HL-60 (cell line): Measurements from ENCODE around the gene SLC39A9.

Experiments used
- DNase-seq, 2 experiments: peaks; one replicate each; pipeline ENCODE4 v3.0.0-alpha.2; 2010 to 2020; ENCODE audit warnings: low read depth in 1 of 2, low spot score in 1 of 2
- H3K27ac ChIP-seq: fragments of 250-450 bp; sonication (Bioruptor Pico); replicated peaks from 2 replicates; pipeline ENCODE4 v1.5.1; 2020; ENCODE audit warnings: mild to moderate bottlenecking, moderate library complexity
- H3K27me3 ChIP-seq: fragments of 250-450 bp; sonication (Bioruptor Pico); 2 replicates; pipeline ENCODE4 v1.5.1; 2021; ENCODE audit warnings: mild to moderate bottlenecking, moderate library complexity; ENCODE audit not compliant: insufficient read depth, poor library complexity, severe bottlenecking
- H3K4me3 ChIP-seq: replicated peaks from 2 replicates; pipeline ENCODE4 v1.5.1; 2011; ENCODE audit warnings: mild to moderate bottlenecking, control low read depth, low read length; ENCODE audit not compliant: insufficient read depth
- GABPA ChIP-seq: IDR thresholded peaks from 2 replicates; pipeline ENCODE4 v1.6.1; 2012; ENCODE audit warnings: low read depth
- POLR2AphosphoS5 ChIP-seq: IDR thresholded peaks from 2 replicates; pipeline ENCODE4 v1.6.1; 2012; ENCODE audit warnings: low read depth
- SPI1 ChIP-seq: IDR thresholded peaks from 2 replicates; pipeline ENCODE4 v1.6.1; 2012; ENCODE audit warnings: low read depth, mild to moderate bottlenecking, borderline replicate concordance
- TF ChIP-seq, protein P1 (sequence below): IDR thresholded peaks from 2 replicates; pipeline ENCODE4 v1.6.1; 2012; ENCODE audit warnings: low read depth; ENCODE audit not compliant: insufficient replicate concordance
- TF ChIP-seq, protein P2 (sequence below): IDR thresholded peaks from one replicate; pipeline ENCODE4 v1.5.1; 2011; ENCODE audit warnings: low read length, control low read depth, inconsistent platforms; ENCODE audit not compliant: insufficient read depth

Gene SLC39A9

DNA sequence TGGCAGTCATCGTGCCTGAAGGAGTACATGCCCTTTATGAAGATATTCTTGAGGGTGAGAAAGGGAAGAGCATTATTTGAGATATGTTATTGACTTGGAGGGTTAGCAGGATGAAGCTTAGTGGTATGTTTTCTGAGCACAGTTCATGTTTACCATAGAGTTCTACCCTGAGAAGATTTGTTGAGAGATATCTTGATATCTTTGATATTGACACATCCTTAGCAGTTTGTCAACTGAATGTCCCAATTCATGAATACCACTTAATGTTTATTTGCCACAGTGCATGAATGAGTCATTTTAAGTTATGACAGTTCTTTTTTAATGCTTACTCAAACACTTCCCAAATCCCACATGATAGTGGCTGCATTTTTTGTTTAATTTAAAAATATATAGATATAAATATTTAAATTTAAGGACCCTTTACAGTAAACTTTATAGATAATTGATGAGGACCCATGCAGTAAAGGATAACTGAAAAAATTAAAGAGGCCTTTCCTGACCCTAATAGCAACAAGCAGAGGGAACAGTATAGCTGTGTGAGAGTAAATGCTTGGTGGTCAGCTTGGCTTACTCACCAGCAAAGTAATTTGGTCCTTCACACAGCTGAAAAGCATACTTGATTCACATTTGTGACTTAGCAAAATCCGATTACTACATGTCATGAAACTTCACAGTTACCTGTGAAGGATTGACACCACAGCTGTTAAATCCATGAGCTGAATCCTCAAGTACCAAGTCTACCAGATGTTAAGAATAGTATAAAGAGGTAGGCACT is 25.8 kb downstream of the SLC39A9 start:
- no peak for TF ChIP-seq GABPA
- TF ChIP-seq, protein P1, sequence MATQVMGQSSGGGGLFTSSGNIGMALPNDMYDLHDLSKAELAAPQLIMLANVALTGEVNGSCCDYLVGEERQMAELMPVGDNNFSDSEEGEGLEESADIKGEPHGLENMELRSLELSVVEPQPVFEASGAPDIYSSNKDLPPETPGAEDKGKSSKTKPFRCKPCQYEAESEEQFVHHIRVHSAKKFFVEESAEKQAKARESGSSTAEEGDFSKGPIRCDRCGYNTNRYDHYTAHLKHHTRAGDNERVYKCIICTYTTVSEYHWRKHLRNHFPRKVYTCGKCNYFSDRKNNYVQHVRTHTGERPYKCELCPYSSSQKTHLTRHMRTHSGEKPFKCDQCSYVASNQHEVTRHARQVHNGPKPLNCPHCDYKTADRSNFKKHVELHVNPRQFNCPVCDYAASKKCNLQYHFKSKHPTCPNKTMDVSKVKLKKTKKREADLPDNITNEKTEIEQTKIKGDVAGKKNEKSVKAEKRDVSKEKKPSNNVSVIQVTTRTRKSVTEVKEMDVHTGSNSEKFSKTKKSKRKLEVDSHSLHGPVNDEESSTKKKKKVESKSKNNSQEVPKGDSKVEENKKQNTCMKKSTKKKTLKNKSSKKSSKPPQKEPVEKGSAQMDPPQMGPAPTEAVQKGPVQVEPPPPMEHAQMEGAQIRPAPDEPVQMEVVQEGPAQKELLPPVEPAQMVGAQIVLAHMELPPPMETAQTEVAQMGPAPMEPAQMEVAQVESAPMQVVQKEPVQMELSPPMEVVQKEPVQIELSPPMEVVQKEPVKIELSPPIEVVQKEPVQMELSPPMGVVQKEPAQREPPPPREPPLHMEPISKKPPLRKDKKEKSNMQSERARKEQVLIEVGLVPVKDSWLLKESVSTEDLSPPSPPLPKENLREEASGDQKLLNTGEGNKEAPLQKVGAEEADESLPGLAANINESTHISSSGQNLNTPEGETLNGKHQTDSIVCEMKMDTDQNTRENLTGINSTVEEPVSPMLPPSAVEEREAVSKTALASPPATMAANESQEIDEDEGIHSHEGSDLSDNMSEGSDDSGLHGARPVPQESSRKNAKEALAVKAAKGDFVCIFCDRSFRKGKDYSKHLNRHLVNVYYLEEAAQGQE = no peak
- no peak for TF ChIP-seq SPI1
- TF ChIP-seq, protein P2, sequence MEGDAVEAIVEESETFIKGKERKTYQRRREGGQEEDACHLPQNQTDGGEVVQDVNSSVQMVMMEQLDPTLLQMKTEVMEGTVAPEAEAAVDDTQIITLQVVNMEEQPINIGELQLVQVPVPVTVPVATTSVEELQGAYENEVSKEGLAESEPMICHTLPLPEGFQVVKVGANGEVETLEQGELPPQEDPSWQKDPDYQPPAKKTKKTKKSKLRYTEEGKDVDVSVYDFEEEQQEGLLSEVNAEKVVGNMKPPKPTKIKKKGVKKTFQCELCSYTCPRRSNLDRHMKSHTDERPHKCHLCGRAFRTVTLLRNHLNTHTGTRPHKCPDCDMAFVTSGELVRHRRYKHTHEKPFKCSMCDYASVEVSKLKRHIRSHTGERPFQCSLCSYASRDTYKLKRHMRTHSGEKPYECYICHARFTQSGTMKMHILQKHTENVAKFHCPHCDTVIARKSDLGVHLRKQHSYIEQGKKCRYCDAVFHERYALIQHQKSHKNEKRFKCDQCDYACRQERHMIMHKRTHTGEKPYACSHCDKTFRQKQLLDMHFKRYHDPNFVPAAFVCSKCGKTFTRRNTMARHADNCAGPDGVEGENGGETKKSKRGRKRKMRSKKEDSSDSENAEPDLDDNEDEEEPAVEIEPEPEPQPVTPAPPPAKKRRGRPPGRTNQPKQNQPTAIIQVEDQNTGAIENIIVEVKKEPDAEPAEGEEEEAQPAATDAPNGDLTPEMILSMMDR = no peak
- Histone ChIP-seq H3K27ac (no peak overlapping the region), H3K4me3 (no peak overlapping the region), H3K27me3 (no peaks in the 10 kb centered on the region)
- DNase-seq = no peak

DNA sequence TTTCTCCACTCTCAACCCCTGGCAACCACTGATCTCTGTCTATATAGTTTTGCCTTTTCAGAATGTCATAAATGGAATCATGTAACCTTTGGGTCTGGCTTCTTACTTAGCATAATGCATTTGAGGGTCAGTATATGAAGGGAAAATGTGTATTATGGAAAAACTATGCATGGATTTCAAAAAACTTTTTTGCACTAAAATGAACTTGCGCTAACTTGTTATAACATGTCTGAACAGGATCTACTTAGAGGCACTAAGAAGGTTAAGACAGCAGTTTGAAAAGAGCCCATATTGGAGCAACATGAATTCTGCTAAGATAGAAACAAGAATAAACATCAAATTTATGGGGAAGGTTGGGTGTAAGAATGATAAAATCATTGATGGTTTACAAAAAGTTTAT is 29.1 kb downstream of the SLC39A9 start:
- Histone ChIP-seq H3K4me3 (no peak overlapping the region), H3K27ac (no peak overlapping the region), H3K27me3 (no peaks in the 10 kb centered on the region)
- TF ChIP-seq, protein P2 = no peak
- no peak for TF ChIP-seq GABPA
- no peak for TF ChIP-seq POLR2AphosphoS5
- TF ChIP-seq SPI1 = no peak
- TF ChIP-seq, protein P1 = no peak
- DNase-seq = no peak

DNA sequence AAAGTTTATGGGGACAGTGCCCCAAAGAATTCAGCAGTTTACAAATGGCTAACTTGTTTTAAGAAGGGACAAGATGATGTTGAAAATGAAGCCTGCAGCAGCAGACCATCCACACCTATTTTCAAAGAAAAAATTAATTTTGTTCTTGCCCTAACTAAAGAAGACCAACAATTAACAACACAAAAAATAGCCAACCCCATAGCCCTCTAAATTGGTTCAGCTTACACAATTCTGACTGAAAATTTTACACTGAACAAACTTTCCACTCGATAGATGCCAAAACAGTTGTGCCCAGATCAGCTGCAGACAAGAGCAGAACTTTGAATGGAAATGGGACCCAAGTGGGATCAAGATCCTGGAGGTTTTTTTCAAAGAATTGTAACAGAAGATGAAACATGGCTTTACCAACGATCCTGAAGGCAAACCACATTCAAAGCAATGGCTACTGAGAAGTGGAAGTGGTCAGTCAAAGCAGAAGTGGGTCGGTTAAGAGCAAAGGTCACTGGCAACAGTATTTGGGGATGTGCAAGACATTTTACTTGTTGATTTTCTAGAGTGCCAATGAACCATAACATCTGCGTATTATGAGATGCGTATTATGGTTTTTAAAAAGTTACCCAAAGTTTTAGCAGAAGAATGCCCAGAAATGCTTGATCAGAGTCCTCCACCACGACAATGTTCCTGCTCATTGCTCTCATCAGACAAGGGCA is 30.0 kb downstream of the SLC39A9 start:
- peak; percentile 14 to 62 for DNase-seq
- no peak overlapping the region for H3K4me3 ChIP-seq
- peak overlapping the region; percentile 48 for H3K27ac ChIP-seq
- no peak for TF ChIP-seq POLR2AphosphoS5
- peak; percentile 77; the same call in 1 of the 2 replicates for TF ChIP-seq SPI1
- TF ChIP-seq GABPA = no peak
- TF ChIP-seq, protein P1 = no peak
- TF ChIP-seq, protein P2 = no peak
- H3K27me3 ChIP-seq = no peaks in the 10 kb centered on the region
